ENCODE measurements around the gene MYO1G. TPM values are rescaled to one million over a fixed set of nuclear protein-coding genes. Genes with fewer than 3 reads are reported as not detected.

Gene MYO1G
- total RNA-seq, 1 experiment from 2014 or later = 0.46 TPM

- TF ChIP-seq, protein P1, sequence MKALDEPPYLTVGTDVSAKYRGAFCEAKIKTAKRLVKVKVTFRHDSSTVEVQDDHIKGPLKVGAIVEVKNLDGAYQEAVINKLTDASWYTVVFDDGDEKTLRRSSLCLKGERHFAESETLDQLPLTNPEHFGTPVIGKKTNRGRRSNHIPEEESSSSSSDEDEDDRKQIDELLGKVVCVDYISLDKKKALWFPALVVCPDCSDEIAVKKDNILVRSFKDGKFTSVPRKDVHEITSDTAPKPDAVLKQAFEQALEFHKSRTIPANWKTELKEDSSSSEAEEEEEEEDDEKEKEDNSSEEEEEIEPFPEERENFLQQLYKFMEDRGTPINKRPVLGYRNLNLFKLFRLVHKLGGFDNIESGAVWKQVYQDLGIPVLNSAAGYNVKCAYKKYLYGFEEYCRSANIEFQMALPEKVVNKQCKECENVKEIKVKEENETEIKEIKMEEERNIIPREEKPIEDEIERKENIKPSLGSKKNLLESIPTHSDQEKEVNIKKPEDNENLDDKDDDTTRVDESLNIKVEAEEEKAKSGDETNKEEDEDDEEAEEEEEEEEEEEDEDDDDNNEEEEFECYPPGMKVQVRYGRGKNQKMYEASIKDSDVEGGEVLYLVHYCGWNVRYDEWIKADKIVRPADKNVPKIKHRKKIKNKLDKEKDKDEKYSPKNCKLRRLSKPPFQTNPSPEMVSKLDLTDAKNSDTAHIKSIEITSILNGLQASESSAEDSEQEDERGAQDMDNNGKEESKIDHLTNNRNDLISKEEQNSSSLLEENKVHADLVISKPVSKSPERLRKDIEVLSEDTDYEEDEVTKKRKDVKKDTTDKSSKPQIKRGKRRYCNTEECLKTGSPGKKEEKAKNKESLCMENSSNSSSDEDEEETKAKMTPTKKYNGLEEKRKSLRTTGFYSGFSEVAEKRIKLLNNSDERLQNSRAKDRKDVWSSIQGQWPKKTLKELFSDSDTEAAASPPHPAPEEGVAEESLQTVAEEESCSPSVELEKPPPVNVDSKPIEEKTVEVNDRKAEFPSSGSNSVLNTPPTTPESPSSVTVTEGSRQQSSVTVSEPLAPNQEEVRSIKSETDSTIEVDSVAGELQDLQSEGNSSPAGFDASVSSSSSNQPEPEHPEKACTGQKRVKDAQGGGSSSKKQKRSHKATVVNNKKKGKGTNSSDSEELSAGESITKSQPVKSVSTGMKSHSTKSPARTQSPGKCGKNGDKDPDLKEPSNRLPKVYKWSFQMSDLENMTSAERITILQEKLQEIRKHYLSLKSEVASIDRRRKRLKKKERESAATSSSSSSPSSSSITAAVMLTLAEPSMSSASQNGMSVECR (CRISPR knock-in tag; IDR thresholded peaks at IDR 0.05; ENCODE audit: borderline replicate concordance) = peak; percentile 89
- TF ChIP-seq ZNF263 (CRISPR knock-in tag; IDR thresholded peaks at IDR 0.05; ENCODE audit: low read depth) (no peak), CREB1 (CRISPR knock-in tag; IDR thresholded peaks at IDR 0.05) (peak; percentile 82; the same call in 1 of the 2 replicates), OVOL2 (CRISPR knock-in tag; IDR thresholded peaks at IDR 0.05; ENCODE audit: borderline replicate concordance) (no peak), ESRRA (CRISPR knock-in tag; IDR thresholded peaks at IDR 0.05; ENCODE audit: borderline replicate concordance) (no peak), SOX15 (CRISPR knock-in tag; IDR thresholded peaks at IDR 0.05) (no peak), ATF2 (CRISPR knock-in tag; IDR thresholded peaks at IDR 0.05; ENCODE audit: borderline replicate concordance, low read depth) (peak; percentile 86; the same call in 1 of the 2 replicates), CBFB (CRISPR knock-in tag; IDR thresholded peaks at IDR 0.05; ENCODE audit: low read depth) (no peak), JUN (CRISPR knock-in tag; IDR thresholded peaks at IDR 0.05) (peak; percentile 71; the same call in 1 of the 2 replicates), ELF4 (CRISPR knock-in tag; IDR thresholded peaks at IDR 0.05; ENCODE audit: low read depth) (no peak), NFE2L1 (CRISPR knock-in tag; IDR thresholded peaks at IDR 0.05) (peak; percentile 88)
- TF ChIP-seq, protein P2, sequence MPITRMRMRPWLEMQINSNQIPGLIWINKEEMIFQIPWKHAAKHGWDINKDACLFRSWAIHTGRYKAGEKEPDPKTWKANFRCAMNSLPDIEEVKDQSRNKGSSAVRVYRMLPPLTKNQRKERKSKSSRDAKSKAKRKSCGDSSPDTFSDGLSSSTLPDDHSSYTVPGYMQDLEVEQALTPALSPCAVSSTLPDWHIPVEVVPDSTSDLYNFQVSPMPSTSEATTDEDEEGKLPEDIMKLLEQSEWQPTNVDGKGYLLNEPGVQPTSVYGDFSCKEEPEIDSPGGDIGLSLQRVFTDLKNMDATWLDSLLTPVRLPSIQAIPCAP (CRISPR knock-in tag; IDR thresholded peaks at IDR 0.05) = 0 out of 2 replicates have a peak, but pooled peaks have one; percentile 40
- TF ChIP-seq, protein P3, sequence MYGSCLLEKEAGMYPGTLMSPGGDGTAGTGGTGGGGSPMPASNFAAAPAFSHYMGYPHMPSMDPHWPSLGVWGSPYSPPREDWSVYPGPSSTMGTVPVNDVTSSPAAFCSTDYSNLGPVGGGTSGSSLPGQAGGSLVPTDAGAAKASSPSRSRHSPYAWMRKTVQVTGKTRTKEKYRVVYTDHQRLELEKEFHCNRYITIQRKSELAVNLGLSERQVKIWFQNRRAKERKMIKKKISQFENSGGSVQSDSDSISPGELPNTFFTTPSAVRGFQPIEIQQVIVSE (CRISPR knock-in tag; IDR thresholded peaks at IDR 0.05; ENCODE audit: borderline replicate concordance) = no peak
- TF ChIP-seq, protein P4, sequence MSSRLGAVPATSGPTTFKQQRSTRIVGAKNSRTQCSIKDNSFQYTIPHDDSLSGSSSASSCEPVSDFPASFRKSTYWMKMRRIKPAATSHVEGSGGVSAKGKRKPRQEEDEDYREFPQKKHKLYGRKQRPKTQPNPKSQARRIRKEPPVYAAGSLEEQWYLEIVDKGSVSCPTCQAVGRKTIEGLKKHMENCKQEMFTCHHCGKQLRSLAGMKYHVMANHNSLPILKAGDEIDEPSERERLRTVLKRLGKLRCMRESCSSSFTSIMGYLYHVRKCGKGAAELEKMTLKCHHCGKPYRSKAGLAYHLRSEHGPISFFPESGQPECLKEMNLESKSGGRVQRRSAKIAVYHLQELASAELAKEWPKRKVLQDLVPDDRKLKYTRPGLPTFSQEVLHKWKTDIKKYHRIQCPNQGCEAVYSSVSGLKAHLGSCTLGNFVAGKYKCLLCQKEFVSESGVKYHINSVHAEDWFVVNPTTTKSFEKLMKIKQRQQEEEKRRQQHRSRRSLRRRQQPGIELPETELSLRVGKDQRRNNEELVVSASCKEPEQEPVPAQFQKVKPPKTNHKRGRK (CRISPR knock-in tag; IDR thresholded peaks at IDR 0.05; ENCODE audit: borderline replicate concordance) = no peak
- TF ChIP-seq, protein P5, sequence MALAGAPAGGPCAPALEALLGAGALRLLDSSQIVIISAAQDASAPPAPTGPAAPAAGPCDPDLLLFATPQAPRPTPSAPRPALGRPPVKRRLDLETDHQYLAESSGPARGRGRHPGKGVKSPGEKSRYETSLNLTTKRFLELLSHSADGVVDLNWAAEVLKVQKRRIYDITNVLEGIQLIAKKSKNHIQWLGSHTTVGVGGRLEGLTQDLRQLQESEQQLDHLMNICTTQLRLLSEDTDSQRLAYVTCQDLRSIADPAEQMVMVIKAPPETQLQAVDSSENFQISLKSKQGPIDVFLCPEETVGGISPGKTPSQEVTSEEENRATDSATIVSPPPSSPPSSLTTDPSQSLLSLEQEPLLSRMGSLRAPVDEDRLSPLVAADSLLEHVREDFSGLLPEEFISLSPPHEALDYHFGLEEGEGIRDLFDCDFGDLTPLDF (CRISPR knock-in tag; IDR thresholded peaks at IDR 0.05) = peak; percentile 81; the same call in 1 of the 2 replicates
- TF ChIP-seq, protein P6, sequence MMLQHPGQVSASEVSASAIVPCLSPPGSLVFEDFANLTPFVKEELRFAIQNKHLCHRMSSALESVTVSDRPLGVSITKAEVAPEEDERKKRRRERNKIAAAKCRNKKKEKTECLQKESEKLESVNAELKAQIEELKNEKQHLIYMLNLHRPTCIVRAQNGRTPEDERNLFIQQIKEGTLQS (CRISPR knock-in tag; conservative IDR thresholded peaks at IDR 0.05) = no peak
Observed at GRCh38 chr7:44986218-44987053, 7.6 kb upstream of the MYO1G start (continued).
